Colonic mucosa (tissue), 4 donors: ENCODE measurements around the gene GNAT1. TPM values are rescaled to one million over a fixed set of nuclear protein-coding genes. Genes with fewer than 3 reads are reported as not detected.

Experiments
- DNase-seq: peaks from one replicate; pipeline ENCODE4 v3.0.0-alpha.2; 2020
- H3K27ac ChIP-seq: fragments of 200-600 bp; one replicate; pipeline ENCODE4 v1.8.0; 2021
- H3K27me3 ChIP-seq: fragments of 200-600 bp; one replicate; pipeline ENCODE4 v1.8.0; 2021
- H3K36me3 ChIP-seq: fragments of 200-600 bp; one replicate; pipeline ENCODE4 v1.8.0; 2021
- H3K4me1 ChIP-seq: fragments of 200-600 bp; one replicate; pipeline ENCODE4 v1.8.0; 2021; ENCODE audit warnings: mild to moderate bottlenecking
- H3K4me3 ChIP-seq: fragments of 200-600 bp; one replicate; pipeline ENCODE4 v1.8.0; 2021
- H3K9ac ChIP-seq, 2 donors: one replicate each; pipeline ENCODE4 v1.7.0; 2013; ENCODE audit warnings: control low read depth in 2 of 2, low read depth in 2 of 2, low read length in 2 of 2
- H3K9me3 ChIP-seq: fragments of 200-600 bp; one replicate; pipeline ENCODE4 v1.8.0; 2021
- CTCF ChIP-seq: fragments of 200-600 bp; IDR thresholded peaks from one replicate; pipeline ENCODE4 v1.8.0; 2022; ENCODE audit warnings: antibody characterized with exemption, mild to moderate bottlenecking
- intact Hi-C: fragments of 100-400 bp; cut with DNase I; formaldehyde crosslinking; loops from one replicate; pipeline ENCODE4 v1.14.1; 2022
- total RNA-seq, 2 donors: library from RNA; stranded (reverse); fragmentation: NEBNext Ultra II Directional in 1 of 2; extraction: Animal tissue kit (Norgen Biotek cat#: 25700) in 1 of 2; gene quantifications; one replicate each; pipeline ENCODE4 v1.2.1, GENCODE V29; 2021
- donor health status: healthy.
- donor health status: DM: no; HTN: no; CAD: no.
- donor health status: DM: no; HTN: no; CAD: no.

The GNAT1 gene
- total RNA-seq, 2 donors from 2014 or later: not detected

- Histone ChIP-seq H3K36me3 (no peaks in the 10 kb centered on the region), H3K9ac (no peak overlapping the region), H3K4me3 (no peak overlapping the region), H3K27me3 (peaks cover 40% of the 10 kb centered on the region), H3K27ac (no peak overlapping the region), H3K4me1 (no peaks in the 10 kb centered on the region), H3K9me3 (no peaks in the 10 kb centered on the region)
- DNase-seq: no peak
- intact Hi-C loops: no loop called here
- TF ChIP-seq CTCF: no peak
Observed at GRCh38 chr3:50202353-50203112, 11.1 kb downstream of the GNAT1 start.

- H3K27me3 ChIP-seq: peaks cover 40% of the 10 kb centered on the region
- no peak overlapping the region for H3K27ac ChIP-seq
- no peak overlapping the region for H3K4me3 ChIP-seq
- no peak for TF ChIP-seq CTCF
- H3K36me3 ChIP-seq: no peaks in the 10 kb centered on the region
- no peak overlapping the region for H3K9ac ChIP-seq
- intact Hi-C loops: no loop called here
- H3K9me3 ChIP-seq: no peaks in the 10 kb centered on the region
- no peak for DNase-seq
- no peaks in the 10 kb centered on the region for H3K4me1 ChIP-seq
Observed at GRCh38 chr3:50203113-50203808, 11.9 kb downstream of the GNAT1 start.

GRCh38 chr3:50203809-50204803 is 12.7 kb downstream of the GNAT1 start:
- no peak for TF ChIP-seq CTCF
- Histone ChIP-seq H3K9me3 (no peaks in the 10 kb centered on the region), H3K9ac (no peak overlapping the region), H3K36me3 (no peaks in the 10 kb centered on the region), H3K4me3 (no peak overlapping the region), H3K27ac (no peak overlapping the region), H3K27me3 (peaks cover 40% of the 10 kb centered on the region), H3K4me1 (no peaks in the 10 kb centered on the region)
- intact Hi-C loops: no loop called here
- no peak for DNase-seq

DNA sequence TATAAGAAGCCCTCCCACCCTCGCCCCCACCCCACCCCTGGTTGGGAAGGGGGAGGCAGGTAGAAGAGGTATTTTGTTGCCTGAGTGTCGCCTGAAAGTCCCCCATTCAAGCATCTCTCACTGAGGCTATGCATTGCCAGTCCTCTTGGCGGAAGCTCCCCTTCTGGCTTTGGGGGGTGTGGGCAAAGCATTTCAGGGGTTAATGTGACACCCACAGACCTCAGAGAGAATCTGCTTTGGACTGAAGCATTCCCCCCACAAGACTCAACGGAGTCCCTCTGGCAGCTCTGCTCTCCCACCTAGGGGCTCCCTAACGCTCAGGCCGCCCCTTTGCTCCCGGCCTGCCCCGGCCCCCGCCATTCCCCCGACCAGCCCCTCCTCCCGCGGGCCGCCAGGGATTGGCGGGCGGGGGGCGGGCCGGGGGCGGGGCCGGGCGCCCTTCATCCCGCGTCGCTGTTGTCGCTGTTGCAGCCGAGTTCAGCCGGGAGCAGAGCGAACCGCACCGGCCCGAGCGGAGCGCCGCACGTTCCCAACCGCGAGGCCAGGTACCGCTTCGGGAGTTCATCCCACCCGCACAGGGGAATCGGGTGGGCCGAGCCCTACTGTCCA is 13.5 kb downstream of the GNAT1 start, which contains the start of gene SLC38A3:
SLC38A3 (plus strand) TSS at position 468 of the 609 bp plus-strand sequence. CDS start 8,929 bp downstream, outside the sequence.
- Histone ChIP-seq H3K27me3 (peaks cover 40% of the 10 kb centered on the region), H3K9ac (peak within 1 kb of the TSS in 1 of 2 donors; percentile 12)
- DNase-seq: no peak

More for the DNA sequence above, 13.5 kb downstream of the GNAT1 start, which contains the start of gene SLC38A3:
- Histone ChIP-seq H3K9me3 (no peaks in the 10 kb centered on the region), H3K27ac (no peak within 1 kb of the TSS), H3K4me1 (no peaks in the 10 kb centered on the region), H3K4me3 (peak within 1 kb of the TSS; percentile 9), H3K36me3 (no peaks in the 10 kb centered on the region)
- intact Hi-C loops: no loop called here
- no peak for TF ChIP-seq CTCF
